CD14-positive monocyte (primary cell): ENCODE measurements around the gene SLC9A9. TPM values are rescaled to one million over a fixed set of nuclear protein-coding genes. Genes with fewer than 3 reads are reported as not detected.

ENCODE experiments used
- DNase-seq, 3 donors: peaks; one replicate each; pipeline ENCODE4 v3.0.0-alpha.2; 2011 to 2022
- H2AFZ ChIP-seq: 2 replicates; pipeline ENCODE4 v1.6.0; 2012; ENCODE audit warnings: mild to moderate bottlenecking, low read depth, low read length, inconsistent platforms; ENCODE audit not compliant: insufficient read depth, poor library complexity, severe bottlenecking
- H3K27ac ChIP-seq, 2 donors: 1 replicate in 1 of 2; 2 replicates in 1 of 2; pipeline ENCODE4 v1.5.1; 2012 to 2013; ENCODE audit warnings: low read length in 2 of 2, control low read depth in 1 of 2, inconsistent platforms in 1 of 2, low read depth in 1 of 2, mild to moderate bottlenecking in 1 of 2
- H3K27me3 ChIP-seq, 2 donors: one replicate each; pipeline versions ENCODE4 v1.6.0 to v1.6.1; 2011 to 2013; ENCODE audit warnings: low read length in 2 of 2; ENCODE audit not compliant: control insufficient read depth in 2 of 2, insufficient read depth in 2 of 2
- H3K36me3 ChIP-seq, 2 donors: replicated peaks in 1 of 2; 1 replicate in 1 of 2; 2 replicates in 1 of 2; pipeline versions ENCODE4 v1.5.1 to v1.6.1; 2012 to 2013; ENCODE audit warnings: low read length in 2 of 2, control low read depth in 1 of 2, inconsistent platforms in 1 of 2, mild to moderate bottlenecking in 1 of 2; ENCODE audit not compliant: insufficient read depth in 2 of 2, control insufficient read depth in 1 of 2
- H3K4me1 ChIP-seq, 2 donors: 1 replicate in 1 of 2; 2 replicates in 1 of 2; pipeline versions ENCODE4 v1.5.1 to v1.6.1; 2012 to 2013; ENCODE audit warnings: low read length in 2 of 2, control low read depth in 1 of 2, inconsistent platforms in 1 of 2, mild to moderate bottlenecking in 1 of 2, moderate library complexity in 1 of 2; ENCODE audit not compliant: insufficient read depth in 2 of 2, control insufficient read depth in 1 of 2
- H3K4me2 ChIP-seq: replicated peaks from 2 replicates; pipeline ENCODE3; 2012; ENCODE audit warnings: low read length, moderate library complexity, mild to moderate bottlenecking; ENCODE audit not compliant: poor library complexity, severe bottlenecking; ENCODE audit errors: extremely low read depth
- H3K4me3 ChIP-seq, 3 experiments: fragments of 200-600 bp in 1 of 3; sonication (generic) in 1 of 3; replicated peaks in 1 of 3; 1 replicate in 2 of 3; 2 replicates in 1 of 3; pipeline ENCODE4 v1.5.1; 2011 to 2013; ENCODE audit warnings: low read length in 3 of 3, mild to moderate bottlenecking in 3 of 3, control low read depth in 2 of 3, low read depth in 2 of 3, inconsistent platforms in 1 of 3, moderate library complexity in 1 of 3
- H3K79me2 ChIP-seq: 2 replicates; pipeline ENCODE4 v1.6.0; 2012; ENCODE audit warnings: mild to moderate bottlenecking, control low read depth, inconsistent platforms, low read length, moderate library complexity; ENCODE audit not compliant: insufficient read depth
- H3K9ac ChIP-seq: 2 replicates; pipeline ENCODE4 v1.6.0; 2017; ENCODE audit warnings: low read length, mild to moderate bottlenecking; ENCODE audit not compliant: insufficient read depth, poor library complexity, severe bottlenecking
- H3K9me3 ChIP-seq, 2 donors: replicated peaks in 1 of 2; 1 replicate in 1 of 2; 2 replicates in 1 of 2; pipeline versions ENCODE4 v1.5.1 to v1.6.1; 2012 to 2013; ENCODE audit warnings: low read length in 2 of 2, control low read depth in 1 of 2; ENCODE audit not compliant: control insufficient read depth in 1 of 2, insufficient read depth in 1 of 2
- H4K20me1 ChIP-seq: 2 replicates; pipeline ENCODE4 v1.6.0; 2012; ENCODE audit warnings: mild to moderate bottlenecking, low read length, control low read depth, moderate library complexity; ENCODE audit not compliant: insufficient read depth
- H3K27ac Mint-ChIP-seq, 7 donors: one replicate each; pipeline ENCODE4 v1.8.0; 2020; ENCODE audit warnings: mild to moderate bottlenecking in 7 of 7, mixed read lengths in 7 of 7, moderate library complexity in 6 of 7, inconsistent platforms in 2 of 7
- H3K27me3 Mint-ChIP-seq, 3 donors: one replicate each; pipeline ENCODE4 v1.8.0; 2021 to 2022; ENCODE audit warnings: low read depth in 3 of 3, mild to moderate bottlenecking in 3 of 3, mixed read lengths in 3 of 3, moderate library complexity in 3 of 3, inconsistent platforms in 1 of 3
- H3K36me3 Mint-ChIP-seq, 2 donors: one replicate each; pipeline ENCODE4 v1.8.0; 2020; ENCODE audit warnings: mixed read lengths in 2 of 2, inconsistent platforms in 1 of 2, mild to moderate bottlenecking in 1 of 2
- H3K4me1 Mint-ChIP-seq: one replicate; pipeline ENCODE4 v1.8.0; 2020; ENCODE audit warnings: mild to moderate bottlenecking, mixed read lengths
- H3K4me3 Mint-ChIP-seq, 2 donors: one replicate each; pipeline ENCODE4 v1.8.0; 2020; ENCODE audit warnings: mild to moderate bottlenecking in 2 of 2, mixed read lengths in 2 of 2, moderate library complexity in 1 of 2
- H3K9me3 Mint-ChIP-seq, 7 donors: one replicate each; pipeline ENCODE4 v1.8.0; 2020 to 2022; ENCODE audit warnings: mixed read lengths in 7 of 7, mild to moderate bottlenecking in 6 of 7, moderate library complexity in 6 of 7, inconsistent platforms in 2 of 7
- WGBS: methylation state at CpG from one replicate; pipeline ENCODE4 v1.1.5; 2013; ENCODE audit warnings: missing lambda C conversion rate; ENCODE audit not compliant: insufficient coverage; 5-methylcytosine and 5-hydroxymethylcytosine counted together
- intact Hi-C, 2 donors: fragments of 100-400 bp; cut with micrococcal nuclease; formaldehyde crosslinking; loops; one replicate each; pipeline versions ENCODE4 v1.15.0 to v1.15.1; 2023
- polyA plus RNA-seq, 3 donors: library from polyadenylated mRNA; depleted of rRNA in 1 of 3; unstranded in 2 of 3; stranded (reverse) in 1 of 3; fragments of 300-500 nt in 2 of 3; fragments of >200 nt in 1 of 3; fragmentation: Illumina TruSeq in 2 of 3; gene quantifications; 1 replicate in 2 of 3; 2 replicates in 1 of 3; pipeline ENCODE4 v1.2.3, GENCODE V29; 2012 to 2021
- TF ChIP-seq, protein P1 (sequence below): fragments of 200-600 bp; IDR thresholded peaks from one replicate; pipeline ENCODE4 v1.8.0; 2022; ENCODE audit warnings: antibody characterized with exemption, mild to moderate bottlenecking

Gene SLC9A9
- polyA plus RNA-seq, 3 donors: 14.1 to 32.8 (median 27.0) TPM

DNA sequence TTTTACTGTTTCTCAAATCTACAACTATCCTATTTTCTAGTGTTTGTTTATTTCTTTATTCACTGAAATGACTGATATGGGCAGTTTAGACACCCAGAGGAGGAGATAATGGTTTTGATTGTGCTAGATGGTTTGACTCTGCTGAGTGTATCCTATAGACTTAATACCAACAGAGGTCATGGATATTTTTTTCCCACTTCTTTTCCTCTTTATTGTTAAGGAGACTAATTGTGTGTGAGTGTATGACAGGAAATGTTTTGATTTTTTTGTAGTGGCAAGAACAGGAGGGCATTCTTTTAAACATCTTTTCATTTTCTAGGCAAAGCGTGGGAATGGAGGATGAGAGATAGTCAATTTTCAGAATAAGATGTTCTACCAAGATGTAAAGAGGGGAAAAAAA is 505.2 kb downstream of the SLC9A9 start:
- Histone ChIP-seq H3K9me3 (no peaks in the 10 kb centered on the region), H3K79me2 (no peaks in the 10 kb centered on the region), H3K9ac (no peak overlapping the region), H3K4me1 (no peaks in the 10 kb centered on the region), H3K36me3 (no peaks in the 10 kb centered on the region), H4K20me1 (no peaks in the 10 kb centered on the region), H3K27ac (no peak overlapping the region), H3K4me3 (no peak overlapping the region), H3K27me3 (no peaks in the 10 kb centered on the region), H2AFZ (no peak overlapping the region), H3K4me2 (no peak overlapping the region)
- Mint-ChIP-seq H3K27ac (no peak overlapping the region), H3K4me1 (no peaks in the 10 kb centered on the region), H3K9me3 (peaks cover 0 to 4% (median 0%) of the 10 kb centered on the region in 7 donors), H3K4me3 (no peak overlapping the region), H3K36me3 (peaks cover 0 to 8% of the 10 kb centered on the region in 2 donors), H3K27me3 (peaks cover 0 to 6% (median 1%) of the 10 kb centered on the region in 3 donors)
- intact Hi-C loops: no loop called here
- no CpG with 5 or more reads among the region's 1 CpG for WGBS
- no peak for DNase-seq
- TF ChIP-seq, protein P1, sequence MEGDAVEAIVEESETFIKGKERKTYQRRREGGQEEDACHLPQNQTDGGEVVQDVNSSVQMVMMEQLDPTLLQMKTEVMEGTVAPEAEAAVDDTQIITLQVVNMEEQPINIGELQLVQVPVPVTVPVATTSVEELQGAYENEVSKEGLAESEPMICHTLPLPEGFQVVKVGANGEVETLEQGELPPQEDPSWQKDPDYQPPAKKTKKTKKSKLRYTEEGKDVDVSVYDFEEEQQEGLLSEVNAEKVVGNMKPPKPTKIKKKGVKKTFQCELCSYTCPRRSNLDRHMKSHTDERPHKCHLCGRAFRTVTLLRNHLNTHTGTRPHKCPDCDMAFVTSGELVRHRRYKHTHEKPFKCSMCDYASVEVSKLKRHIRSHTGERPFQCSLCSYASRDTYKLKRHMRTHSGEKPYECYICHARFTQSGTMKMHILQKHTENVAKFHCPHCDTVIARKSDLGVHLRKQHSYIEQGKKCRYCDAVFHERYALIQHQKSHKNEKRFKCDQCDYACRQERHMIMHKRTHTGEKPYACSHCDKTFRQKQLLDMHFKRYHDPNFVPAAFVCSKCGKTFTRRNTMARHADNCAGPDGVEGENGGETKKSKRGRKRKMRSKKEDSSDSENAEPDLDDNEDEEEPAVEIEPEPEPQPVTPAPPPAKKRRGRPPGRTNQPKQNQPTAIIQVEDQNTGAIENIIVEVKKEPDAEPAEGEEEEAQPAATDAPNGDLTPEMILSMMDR: no peak

DNA sequence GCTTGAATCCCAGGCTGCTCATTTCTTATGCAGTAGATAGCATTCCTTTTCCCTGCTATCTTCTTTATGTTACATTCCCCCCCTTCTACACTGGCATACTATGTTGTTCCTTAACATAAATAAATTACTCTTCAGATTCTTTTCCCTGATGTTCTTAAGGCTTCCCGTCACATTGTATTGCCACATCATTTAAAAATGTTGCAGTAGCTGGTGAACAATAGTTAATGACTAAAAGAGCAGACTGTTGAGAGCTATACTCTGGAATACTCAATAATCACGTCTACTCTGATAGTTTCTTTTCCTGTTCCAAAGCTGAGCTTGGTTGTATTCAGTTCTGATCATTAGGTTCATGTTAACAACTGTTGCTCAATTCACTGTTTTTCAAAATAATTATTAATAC is 508.8 kb downstream of the SLC9A9 start:
- H3K4me2 ChIP-seq: no peak overlapping the region
- Mint-ChIP-seq H3K4me3 (no peak overlapping the region), H3K9me3 (peaks cover 0 to 7% (median 3%) of the 10 kb centered on the region in 7 donors), H3K27me3 (peaks cover 0 to 3% (median 1%) of the 10 kb centered on the region in 3 donors), H3K27ac (no peak overlapping the region), H3K36me3 (peaks cover 0 to 13% of the 10 kb centered on the region in 2 donors), H3K4me1 (peaks cover 3% of the 10 kb centered on the region)
- no peaks in the 10 kb centered on the region for H3K36me3 ChIP-seq
- WGBS: no CpG with 5 or more reads among the region's 2 CpGs
- no peak overlapping the region for H2AFZ ChIP-seq
- intact Hi-C loops: no loop called here
- no peaks in the 10 kb centered on the region for H3K27me3 ChIP-seq
- H3K27ac ChIP-seq: no peak overlapping the region
- no peaks in the 10 kb centered on the region for H3K79me2 ChIP-seq
- DNase-seq: no peak
- TF ChIP-seq, protein P1: no peak
- H4K20me1 ChIP-seq: no peaks in the 10 kb centered on the region
- H3K4me3 ChIP-seq: no peak overlapping the region
- no peak overlapping the region for H3K9ac ChIP-seq
- H3K9me3 ChIP-seq: peaks cover 0 to 5% of the 10 kb centered on the region in 2 donors
- H3K4me1 ChIP-seq: no peaks in the 10 kb centered on the region
